Stimulated activated CD4-positive, alpha-beta T cell treated with anti-CD3 and anti-CD28 coated beads, TNF-alpha, amount 100 ng/mL, for 1 hour (primary cell): ENCODE data around the gene KRT7.
"Not testable (repeated sequence)": the region's sequence is repeated elsewhere in the genome, so short reads cannot be mapped to it uniquely, and the experiment has no call there.

Experiments
- DNase-seq, 3 donors: peaks; one replicate each; pipeline ENCODE4 v3.0.0-alpha.2; 2020; ENCODE audit warnings: low read depth in 3 of 3, low spot score in 1 of 3

The KRT7 gene

DNA sequence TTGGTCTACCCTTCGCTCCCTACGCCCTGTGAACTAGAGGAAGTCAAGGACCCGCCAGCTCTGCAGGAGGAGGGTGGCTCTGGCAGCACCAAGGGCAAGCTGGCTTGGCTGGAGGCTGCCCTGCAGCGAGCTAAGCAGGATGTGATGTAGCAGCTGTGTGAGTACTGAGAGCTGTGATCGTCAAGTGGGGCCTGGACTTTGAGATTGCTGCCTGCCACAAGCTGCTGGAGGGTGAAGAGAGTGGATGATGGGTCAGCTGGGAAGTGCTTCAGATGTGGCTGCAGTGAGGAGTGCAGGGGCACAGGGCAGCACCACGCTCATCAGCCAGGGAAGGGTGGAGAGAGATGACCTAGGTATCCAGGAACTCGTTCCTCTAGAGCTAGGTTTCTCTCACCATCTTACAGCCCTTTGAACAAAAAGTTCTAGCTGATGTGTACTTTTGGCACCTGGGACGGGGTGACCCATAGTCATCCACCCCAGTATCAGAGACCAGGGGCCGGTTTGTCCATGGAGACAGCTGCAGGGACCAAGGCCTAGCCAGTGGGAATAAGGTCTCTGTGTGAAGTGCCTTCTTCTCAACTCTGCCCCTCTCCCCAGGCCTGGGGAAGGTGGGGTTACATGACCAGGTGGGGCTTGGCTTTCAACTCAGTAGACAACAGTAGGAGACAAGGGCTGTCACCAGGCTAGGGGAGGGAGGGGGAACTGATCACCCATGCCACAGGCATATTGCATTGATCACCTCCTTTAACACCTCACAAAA, 44.6 kb downstream of the KRT7 start:
- DNase-seq, result no peak

DNA sequence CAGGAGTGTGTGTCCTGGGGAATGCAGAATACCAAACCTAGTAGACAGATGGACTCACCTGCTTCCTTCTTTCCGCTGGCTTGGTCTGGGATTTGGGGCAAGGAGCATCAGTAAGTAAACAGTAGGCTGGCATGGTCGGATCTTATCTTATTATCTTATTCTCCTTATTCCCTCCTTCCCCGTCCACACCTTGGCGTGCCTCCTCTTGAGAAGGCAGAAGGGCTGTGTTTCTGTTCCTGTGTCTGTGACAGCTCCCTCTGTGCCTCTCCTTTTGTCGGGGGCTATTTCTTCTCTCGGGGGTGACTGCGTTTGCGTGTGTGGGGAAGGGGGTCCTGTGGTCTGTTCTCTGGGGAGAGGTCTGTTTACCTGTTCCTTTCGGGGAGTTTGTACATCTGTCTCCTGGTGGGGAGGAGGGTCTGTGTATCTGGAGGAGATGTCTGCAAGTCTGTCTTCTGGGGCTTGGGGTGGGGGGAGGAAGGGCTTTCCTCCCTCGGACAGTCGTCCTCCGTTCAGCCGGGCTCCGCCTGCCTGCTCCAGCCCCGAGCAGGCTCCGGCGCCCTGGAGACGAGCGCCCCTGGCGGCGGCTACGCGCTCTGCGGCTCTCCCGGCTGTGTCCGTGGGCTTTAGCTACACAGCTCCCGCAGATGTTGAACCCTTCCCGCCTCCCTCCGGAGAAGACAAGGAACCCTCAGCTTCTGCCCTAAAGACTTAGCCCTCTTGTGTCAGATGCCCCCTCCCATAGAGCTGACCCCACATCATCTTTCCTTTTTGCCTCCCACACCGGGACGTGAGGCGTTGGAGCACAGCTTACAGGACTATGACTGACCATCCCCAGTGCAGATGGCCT, 45.8 kb downstream of the KRT7 start:
- peak; percentile 26 to 72 (median 40) for DNase-seq

DNA sequence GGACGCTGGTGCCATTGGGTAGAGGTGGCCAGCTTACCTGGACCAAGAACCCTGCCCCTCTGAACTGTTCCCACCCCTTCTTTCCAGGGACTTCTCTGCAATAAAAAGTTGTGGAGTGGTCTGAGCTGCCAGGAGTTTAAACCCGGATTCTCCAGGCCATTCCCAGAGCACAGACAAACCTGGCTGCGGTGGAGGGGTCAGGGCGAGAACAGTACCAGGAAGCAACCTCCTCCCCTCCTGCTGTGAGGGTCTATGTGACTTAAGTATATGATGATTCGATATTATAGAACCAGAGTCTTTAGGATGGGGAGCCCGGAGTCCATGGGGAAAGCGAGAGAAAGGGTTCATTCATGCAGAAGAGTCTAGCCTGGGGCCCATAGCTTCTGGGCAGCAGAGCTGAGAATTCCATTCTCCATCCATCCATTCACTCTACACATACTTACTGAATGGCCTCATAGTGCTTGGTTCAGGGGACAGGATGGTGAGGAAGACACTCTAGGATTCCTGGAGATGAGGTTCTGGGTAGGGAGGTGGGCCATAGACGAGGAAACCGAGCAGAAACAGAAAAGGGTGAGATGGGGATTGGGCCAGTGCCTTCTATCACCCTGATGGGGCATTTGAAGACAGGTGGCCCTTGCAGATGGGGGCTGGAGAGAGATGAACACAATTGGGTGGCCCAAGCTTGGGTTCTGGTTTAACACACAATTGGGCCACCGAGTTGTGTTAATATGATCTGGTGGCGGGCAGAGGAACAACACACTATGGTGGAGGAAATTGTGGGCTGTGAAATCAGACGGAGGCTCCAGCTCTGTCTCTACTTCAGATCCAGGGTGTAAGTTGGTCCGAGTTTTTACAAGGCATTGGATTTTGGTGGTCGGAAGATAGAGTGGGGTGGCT, 46.6 kb downstream of the KRT7 start:
- no peak for DNase-seq

DNA sequence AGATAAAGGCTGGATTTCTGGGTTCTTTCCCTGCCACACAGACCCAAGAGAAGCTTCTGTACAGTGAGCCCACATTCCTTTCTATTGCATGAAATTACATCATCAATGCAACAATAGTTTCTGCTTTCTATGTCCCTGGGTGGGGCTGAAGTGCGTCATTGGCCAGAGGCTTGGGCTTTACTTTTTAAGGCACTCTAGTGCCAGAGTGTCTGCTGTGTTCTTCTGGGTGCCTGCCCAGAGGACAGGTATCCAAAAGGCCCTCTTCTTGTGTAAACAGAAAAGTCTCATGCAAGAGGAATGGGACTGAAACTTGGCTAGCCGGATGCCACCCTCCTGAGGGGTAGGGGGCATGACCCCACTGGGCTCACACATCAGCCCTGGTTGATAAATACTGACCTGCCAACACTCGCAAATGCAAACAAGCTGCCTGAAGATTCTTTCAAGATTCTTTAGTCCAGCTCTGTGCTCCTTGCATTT, 47.3 kb downstream of the KRT7 start:
- no peak for DNase-seq

DNA sequence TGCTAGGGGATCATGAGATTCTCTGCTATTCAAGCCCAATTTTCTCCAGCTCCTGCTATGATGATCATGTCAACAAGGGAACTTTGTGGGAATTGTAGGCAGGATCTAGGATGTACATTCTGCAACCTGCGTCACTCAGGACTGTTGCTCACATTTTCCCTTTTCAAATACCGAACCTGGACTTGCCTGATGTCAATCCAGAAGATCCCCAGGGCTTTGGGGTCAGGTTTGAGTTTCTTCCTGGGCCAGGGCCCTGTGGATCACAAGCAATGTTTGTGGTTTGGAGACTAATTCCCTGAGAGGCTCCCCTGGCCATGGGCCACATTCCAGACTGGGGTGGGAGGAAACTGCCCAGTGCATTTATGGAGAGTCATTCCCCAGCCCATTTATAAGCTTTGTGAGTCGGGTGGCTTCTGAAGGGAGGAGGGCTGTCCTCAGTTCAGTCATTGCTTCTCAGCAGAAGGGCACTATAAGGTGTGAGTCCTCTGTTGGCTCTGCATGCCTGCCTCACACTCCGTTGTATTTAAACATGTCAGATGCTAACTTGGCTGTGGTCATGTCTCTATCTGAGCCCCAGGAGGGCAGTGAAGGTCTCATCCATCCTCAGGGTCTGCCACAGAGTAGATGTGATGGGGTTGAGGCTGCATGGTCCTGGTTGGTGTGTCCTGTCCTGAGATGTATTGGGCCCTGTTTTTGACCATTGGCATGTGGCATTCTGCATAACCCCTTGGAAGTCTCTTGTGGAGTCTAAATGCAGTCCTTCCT, 47.9 kb downstream of the KRT7 start:
- DNase-seq, result no peak

DNA sequence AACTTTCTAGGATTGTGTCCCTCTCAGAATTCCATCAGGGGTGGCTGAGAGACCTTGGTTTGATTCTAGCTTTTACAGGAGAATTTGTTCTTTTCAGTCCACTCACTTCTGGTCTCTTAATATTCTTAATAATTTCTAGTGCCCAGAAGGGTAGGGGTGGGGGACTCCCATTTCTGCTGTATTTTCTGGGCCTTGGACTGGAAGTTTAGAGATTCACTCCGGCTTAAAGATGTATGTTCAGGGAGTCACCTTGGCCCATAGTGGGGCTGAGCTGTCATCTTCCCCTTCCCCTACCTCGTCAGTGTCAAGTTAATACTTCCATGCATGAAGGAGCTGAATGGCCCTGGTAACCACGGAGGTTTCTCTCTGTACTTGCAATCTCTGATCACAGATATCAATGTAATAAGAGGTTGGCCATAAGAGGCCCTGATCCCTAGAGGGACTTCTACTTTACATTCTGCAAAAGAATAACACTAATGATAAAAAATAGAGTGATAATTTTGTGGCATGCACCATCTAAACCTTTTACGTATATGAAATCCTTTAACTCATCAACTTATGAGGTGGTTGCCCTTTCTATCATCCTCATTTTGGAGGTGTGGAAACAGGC, 51.6 kb downstream of the KRT7 start:
- no peak for DNase-seq

DNA sequence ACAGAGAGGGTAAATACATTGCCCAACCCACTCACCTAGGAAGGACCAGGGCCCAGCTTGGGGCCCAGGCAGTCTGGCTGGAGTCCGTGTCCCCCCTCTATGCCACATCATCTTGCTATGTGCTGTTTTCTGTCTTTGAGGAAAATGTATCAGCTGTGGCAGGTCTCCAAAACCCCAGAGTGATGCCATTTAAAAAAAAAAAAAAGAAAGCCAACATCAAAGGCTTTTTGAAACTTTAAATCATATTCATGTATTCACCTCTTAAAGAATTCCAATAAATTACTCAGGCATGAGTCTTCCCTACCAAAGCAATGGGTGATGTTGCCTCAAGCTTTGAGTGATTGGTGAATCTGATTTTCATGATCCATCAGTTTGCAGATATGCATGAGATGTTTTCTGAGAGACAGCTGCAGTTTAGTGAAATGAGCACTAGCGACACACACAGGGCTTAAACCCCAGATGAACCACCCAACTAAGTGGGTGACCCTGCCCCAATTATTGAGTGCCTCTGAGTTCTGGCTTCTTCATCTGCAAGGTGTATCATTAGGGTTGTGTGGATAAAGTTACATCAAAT, 52.2 kb downstream of the KRT7 start:
- no peak for DNase-seq

DNA sequence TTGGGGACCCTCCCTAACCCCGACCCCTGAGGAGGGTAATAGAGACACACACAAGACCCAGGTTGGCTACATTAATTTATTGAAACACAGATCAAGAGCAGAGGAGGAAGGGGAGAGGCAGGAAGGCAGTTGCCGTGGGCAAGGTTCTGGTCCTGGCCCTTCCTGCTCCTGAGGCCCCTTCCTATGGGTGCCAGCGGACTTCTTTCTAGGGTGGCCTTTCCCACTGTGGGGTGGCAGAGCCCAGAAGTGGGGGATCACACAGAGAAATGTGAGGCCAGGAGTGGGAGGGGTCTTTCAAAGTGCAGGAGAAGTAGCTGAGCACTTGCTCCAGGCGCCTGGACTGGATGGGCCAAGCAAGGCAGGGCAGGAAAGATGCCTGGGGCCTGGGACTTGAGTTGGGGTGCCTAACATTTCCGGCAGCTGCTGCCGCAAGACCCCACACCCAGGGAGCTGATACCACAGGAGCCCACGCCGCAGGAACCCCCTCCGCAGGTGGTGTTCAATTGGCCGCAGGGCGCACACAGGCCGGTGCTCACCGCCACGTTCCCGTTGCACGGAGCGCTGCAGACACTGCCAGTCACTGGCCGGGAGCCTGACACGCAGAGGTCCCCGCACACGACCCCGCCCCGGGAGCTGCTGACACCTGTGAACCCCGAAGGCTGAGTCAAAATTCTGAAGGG, 52.9 kb downstream of the KRT7 start:
- DNase-seq, result no peak

DNA sequence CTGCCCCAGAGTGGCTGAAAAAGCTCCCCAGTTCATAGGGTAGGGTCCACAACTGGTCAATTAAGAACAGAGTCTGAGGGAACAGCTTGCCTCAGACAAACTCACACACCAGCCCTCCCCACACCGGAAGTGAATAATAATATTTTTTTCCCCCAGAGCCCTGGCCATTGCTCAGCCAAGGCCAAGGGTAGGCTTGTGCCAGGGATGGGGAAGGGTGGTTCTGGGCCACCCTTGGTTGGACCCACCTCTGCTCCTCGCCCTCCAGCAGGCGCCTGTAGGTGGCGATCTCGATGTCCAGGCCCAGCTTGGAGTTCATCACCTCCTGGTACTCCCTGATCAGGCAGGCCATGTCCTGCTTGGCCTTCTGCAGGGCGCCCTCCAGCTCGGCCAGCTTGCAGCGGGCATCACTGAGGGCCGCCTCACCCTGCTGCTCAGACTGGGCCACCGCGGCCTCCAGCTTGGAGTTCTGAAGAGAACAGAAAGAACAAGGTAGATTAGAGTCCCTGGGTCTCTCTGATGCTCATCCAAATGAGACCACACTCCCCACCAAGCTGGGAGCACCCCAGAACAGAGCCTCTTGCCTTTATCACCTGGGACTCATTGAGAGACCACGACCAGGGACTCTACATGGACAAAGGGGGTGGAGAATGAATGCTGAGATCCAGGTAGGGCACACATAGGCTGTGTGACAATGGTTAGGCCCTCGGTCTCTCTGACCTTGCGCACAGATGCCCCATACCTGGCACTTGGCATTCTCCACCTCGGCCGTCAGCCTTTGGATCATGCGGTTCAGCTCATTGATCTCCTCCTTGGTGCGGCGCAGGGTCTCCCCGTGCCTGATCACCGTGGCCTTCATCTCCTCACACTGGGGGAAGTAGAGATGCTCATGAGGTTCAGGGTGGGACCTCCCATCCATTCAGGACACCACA, 54.1 kb downstream of the KRT7 start:
- DNase-seq, result not testable (repeated sequence)

DNA sequence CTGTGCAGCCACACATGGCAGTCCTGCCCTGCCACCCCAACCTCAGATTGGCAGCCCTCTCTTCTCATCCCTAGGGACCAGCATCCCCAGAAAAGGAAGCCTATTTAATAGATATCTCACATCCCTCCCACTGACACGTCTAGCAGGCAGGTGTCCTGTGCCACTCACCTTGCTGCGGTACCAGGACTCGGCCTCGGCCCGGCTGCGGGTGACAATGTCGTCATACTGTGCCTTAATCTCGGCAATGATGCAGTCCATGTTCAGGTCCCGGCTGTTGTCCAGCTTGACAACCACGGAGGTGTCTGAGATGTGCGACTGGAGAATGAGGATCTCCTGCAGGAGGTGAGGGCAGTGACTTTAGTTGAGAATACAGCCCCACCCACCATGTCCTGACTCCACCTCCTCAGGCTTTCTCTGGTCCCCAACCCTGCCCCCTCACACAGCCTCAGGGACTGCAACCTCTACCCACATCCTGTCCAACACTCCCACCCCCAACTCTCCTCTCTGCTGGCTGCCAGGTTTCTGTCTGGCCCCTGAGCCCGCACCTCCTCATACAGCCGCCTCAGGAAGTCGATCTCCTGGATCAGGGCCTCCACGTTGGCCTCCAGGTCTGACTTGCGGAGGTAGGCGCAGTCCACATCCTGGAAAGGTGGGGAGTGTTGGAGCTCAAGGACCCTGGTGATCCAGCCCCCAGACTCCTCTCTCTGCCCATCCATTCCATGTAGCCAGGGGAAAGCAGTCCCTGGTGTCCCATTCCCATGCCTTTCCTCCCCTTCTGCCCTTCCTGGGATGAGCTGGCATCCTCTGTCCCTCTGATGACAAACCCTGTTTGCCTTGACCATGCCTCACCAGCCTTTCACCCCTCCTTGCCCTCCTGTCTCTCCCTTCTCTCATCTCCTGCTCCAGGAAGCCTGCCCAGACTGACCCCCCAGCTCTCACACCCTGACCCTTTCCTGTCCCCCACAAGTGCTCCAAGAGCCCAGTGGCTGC, 55.1 kb downstream of the KRT7 start:
- not testable (repeated sequence) for DNase-seq

DNA sequence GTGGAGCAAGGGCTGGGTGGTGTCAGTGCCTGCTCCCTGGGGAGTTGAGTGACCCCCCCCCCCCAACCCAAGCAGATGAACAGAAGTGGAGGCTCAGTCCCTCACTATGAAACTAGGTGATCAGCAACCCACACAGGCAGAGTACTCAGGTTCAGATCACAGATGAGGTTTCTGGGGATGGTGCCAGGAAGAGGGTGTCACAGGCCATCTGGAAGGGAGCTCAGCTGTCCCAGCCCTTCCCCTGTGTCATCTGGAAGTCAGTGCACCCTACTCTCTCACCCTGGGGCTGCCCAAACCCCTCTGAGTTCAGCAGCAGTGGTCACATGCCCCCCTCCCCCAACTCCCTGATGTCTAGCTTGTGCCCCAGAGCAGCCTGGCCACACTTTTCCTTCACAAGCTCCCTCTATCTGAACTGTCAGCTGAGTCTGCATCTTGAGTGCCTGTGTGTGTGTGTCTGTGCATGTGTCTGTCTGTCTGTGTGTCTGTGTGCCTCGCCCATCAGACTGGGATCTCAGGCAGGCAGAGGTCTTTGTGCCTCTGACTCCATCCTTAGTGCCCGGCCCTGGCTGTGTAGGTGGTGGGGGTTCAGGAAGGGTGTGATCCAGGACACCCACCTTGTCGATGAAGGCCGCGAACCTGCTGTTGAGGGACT, 57.6 kb downstream of the KRT7 start:
- not testable (repeated sequence) for DNase-seq

DNA sequence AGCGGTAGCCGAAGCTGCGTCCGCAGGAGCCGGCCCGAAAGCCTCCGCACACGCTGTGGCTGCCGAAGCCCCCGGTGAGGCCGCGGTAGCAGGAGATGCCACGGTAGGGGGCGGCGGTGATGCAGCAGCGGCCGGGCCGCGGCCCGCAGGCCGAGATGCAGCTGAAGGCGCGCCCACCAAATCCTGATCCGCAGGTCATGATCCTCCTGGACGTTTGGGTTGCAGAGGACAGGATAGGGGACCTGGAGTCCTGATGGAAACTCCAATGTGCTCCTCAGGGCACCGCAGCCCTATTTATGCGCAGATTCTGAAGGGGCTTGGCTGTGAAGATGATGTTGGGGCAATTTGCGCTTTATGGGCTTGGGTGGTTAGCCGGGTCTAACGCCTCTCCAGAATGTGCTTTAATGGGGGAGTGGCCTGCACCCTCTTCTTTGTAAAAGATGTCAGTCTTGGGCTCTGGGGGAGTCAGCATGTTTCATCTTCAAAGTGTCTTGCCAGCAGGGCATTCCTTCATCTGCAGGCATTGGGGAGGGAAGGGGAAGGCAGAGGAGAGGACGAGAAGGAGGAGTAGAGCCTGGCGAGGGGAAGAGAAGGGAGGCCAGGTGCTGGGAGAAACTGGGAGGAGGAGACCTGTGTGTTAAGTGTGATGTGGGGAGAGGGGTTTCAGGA, 58.4 kb downstream of the KRT7 start, which contains the start of gene KRT81:
TSS of gene KRT81 (minus strand) at position 268 of the 669 bp plus-strand sequence. CDS start at position 199, 69 bp downstream.
- DNase-seq, result no peak

DNA sequence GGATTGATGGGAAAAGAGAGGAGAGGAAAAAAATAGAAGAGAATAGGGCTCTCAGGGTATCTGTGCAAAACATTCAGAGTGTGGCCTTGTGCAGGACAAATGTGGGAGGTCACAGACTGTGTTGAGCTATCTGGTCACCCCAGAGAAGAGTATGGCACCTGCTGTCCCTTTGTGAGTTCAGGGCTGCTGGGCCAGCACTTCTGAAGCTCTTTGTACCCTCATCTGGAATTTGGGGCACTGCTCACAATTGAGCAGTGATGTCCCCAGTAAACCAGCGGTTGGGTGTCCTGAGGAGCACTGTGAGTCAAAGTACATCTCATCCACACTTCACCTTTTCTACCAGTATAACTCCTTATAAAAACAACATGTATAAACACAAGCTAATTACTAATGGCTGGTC, 60.9 kb downstream of the KRT7 start:
- DNase-seq, result no peak

DNA sequence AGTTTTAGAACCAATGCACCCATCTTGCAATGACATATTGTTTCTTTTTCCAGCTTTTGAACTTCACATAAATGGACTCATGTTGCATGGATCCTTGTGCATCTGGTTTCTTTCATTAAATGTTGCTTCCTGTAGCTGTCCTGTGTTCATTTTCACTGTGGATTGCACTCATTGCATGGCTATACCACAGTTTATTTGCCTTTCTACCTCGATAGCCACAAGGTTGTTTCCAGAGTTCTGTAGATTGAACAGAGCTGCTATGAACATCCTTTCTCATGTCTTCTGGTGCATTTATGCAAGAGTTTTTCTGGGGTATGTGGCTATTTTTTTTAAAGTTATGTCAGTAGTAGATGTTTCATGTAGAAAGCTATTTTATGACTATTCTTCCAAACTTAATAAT, 61.8 kb downstream of the KRT7 start:
- DNase-seq, result no peak

DNA sequence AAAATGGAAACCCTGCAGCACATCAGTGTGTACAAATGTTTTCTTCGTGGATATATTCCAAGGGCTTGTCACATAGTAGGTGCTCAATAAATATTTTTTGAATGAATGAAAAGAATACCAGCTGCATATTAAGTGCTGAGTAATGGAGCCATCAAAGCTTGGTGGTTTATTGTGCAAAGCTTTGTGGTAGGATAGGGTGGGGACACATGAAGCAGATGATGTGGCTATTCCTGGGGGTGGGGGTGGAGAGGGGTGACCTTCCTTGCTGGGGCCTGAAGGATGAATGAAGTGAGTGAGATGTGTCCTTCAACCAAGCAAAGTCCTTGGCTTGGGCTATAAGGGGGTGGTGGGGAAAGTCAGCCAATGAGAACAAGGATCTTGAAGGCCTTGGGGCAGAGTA, 62.6 kb downstream of the KRT7 start:
- DNase-seq, result no peak
